Tibial nerve (tissue), 3 donors: ENCODE data around the gene TRIM67.

Experiments
- CTCF ChIP-seq, 5 experiments: fragments of 200-600 bp in 3 of 5; fragments of 450-650 bp in 2 of 5; sonication (generic) in 3 of 5; IDR thresholded peaks; one replicate each; pipeline ENCODE4 v1.5.1; 2016 to 2019; ENCODE audit warnings: antibody characterized with exemption in 5 of 5, mild to moderate bottlenecking in 3 of 5, moderate library complexity in 2 of 5
- POLR2A ChIP-seq, 2 donors: fragments of 450-650 bp; IDR thresholded peaks; one replicate each; pipeline ENCODE4 v1.6.1; 2017; ENCODE audit warnings: antibody characterized with exemption in 2 of 2, mild to moderate bottlenecking in 2 of 2, moderate library complexity in 2 of 2

- TF ChIP-seq CTCF (IDR thresholded peaks at IDR 0.05) (no peak), POLR2A (IDR thresholded peaks at IDR 0.05) (no peak)
Observed at GRCh38 chr1:231192620-231193163, 30.8 kb downstream of the TRIM67 start.
